ENCODE measurements around the gene TFCP2.
"Not testable (repeated sequence)": the region's sequence is repeated elsewhere in the genome, so short reads cannot be mapped to it uniquely, and the experiment has no call there.

TFCP2 gene, protein sequence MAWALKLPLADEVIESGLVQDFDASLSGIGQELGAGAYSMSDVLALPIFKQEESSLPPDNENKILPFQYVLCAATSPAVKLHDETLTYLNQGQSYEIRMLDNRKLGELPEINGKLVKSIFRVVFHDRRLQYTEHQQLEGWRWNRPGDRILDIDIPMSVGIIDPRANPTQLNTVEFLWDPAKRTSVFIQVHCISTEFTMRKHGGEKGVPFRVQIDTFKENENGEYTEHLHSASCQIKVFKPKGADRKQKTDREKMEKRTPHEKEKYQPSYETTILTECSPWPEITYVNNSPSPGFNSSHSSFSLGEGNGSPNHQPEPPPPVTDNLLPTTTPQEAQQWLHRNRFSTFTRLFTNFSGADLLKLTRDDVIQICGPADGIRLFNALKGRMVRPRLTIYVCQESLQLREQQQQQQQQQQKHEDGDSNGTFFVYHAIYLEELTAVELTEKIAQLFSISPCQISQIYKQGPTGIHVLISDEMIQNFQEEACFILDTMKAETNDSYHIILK

DNA sequence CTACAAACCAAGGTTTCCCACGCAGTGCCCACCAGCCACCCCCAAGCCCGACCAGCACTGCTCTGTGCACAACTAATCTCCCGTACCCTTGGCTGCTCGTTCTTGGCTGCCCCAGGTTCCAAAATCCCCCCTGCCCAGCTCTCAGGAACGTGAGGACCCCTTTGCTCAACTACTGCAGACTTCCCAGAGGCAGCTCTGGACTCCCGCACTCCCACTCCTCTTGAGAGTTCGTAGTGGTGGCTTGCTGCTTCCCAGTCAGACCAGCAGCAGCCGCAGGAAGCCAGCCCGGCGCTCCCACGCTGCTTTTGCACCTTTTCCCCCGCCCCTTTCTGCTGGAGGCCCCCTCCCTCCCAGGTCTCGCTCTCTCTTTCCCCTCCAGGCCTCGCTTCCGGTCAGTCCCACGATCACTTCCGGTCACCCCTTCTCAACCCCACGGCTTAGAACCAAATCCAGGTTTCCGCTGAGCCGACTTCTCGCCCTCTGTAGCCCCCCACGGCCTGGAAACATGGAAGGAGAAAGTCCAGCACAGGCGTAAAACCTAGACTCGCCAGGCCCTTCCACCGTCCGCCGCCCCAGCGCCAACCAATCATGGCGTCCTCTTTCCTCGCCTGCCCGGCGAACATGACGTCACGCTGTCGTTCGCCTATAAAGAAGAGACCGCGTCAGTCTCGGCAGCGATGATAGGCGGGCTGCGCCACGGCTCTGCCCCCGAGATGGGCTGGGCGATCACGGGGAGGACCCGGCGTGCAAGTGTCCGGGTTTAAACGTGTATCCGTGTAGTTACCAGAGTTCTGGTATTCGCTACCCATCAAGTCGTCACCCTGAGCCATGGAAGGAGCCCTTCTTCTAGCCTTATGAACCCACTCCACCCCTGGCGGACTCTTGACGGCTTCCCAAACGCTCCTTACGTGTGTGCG lies at the start of gene TFCP2:
TSS of gene TFCP2 (minus strand) at position 621 of the 917 bp plus-strand sequence. CDS start 713 bp downstream, outside the sequence.
- Mint-ChIP-seq H3K4me3 (peak within 1 kb of the TSS; percentile 75), H3K9me3 (no peaks in the 10 kb centered on the region), H3K4me1 (peaks cover 19% of the 10 kb centered on the region), H3K27ac (no peak within 1 kb of the TSS), H3K27me3 (ENCODE audit: low read depth, poor library complexity) (peaks cover 21% of the 10 kb centered on the region), H3K36me3 (ENCODE audit: low read depth) (peaks cover 12% of the 10 kb centered on the region)
- TF ChIP-seq, protein P1, sequence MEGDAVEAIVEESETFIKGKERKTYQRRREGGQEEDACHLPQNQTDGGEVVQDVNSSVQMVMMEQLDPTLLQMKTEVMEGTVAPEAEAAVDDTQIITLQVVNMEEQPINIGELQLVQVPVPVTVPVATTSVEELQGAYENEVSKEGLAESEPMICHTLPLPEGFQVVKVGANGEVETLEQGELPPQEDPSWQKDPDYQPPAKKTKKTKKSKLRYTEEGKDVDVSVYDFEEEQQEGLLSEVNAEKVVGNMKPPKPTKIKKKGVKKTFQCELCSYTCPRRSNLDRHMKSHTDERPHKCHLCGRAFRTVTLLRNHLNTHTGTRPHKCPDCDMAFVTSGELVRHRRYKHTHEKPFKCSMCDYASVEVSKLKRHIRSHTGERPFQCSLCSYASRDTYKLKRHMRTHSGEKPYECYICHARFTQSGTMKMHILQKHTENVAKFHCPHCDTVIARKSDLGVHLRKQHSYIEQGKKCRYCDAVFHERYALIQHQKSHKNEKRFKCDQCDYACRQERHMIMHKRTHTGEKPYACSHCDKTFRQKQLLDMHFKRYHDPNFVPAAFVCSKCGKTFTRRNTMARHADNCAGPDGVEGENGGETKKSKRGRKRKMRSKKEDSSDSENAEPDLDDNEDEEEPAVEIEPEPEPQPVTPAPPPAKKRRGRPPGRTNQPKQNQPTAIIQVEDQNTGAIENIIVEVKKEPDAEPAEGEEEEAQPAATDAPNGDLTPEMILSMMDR (IDR thresholded peaks at IDR 0.05): no peak
- DNase-seq: peak; percentile 89

DNA sequence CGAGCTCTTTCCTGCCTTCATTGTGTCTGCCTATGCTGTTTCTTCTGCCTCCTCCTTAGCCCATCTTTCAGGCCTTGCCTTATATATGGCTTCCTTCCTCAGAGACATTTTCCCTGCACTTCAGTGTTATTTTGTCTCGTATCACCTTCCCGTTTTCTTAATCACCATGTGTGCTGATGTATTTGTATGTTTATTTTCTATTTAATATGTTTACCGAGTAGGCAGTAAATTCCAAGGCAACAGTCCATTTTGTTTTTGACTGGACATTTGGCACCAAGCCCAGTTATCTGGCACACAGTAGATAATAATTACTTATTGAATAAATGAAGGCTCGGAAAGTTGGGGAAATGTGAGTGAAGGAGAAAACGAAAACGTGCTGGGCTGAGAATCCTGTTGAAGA lies 49.5 kb upstream of the TFCP2 start:
- peak overlapping the region; percentile 59 for H3K27ac Mint-ChIP-seq
- TF ChIP-seq, protein P1 (IDR thresholded peaks at IDR 0.05): no peak

DNA sequence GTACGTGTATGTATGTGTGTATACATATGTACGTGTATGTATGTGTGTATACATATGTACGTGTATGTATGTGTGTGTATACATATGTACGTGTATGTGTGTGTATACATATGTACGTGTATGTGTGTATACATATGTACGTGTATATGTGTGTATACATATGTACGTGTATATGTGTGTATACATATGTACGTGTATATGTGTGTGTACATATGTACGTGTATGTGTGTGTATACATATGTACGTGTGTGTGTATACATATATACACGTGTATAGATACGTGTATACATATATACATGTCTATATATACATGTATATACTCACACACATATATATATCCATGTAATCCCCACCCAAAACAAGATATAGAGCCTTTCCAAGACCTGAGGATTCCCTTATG lies 46.9 kb upstream of the TFCP2 start:
- not testable (repeated sequence) for H3K36me3 Mint-ChIP-seq (ENCODE audit: low read depth); H3K4me3 Mint-ChIP-seq; H3K27me3 Mint-ChIP-seq (ENCODE audit: low read depth, poor library complexity); H3K9me3 Mint-ChIP-seq; H3K27ac Mint-ChIP-seq; DNase-seq
- H3K4me1 Mint-ChIP-seq: peaks cover 14% of the 10 kb centered on the region

More for the DNA sequence above, 49.5 kb upstream of the TFCP2 start:
- Mint-ChIP-seq H3K27me3 (ENCODE audit: low read depth, poor library complexity) (peaks cover 5% of the 10 kb centered on the region), H3K4me3 (no peak overlapping the region), H3K4me1 (peaks cover 19% of the 10 kb centered on the region), H3K36me3 (ENCODE audit: low read depth) (no peaks in the 10 kb centered on the region), H3K9me3 (no peaks in the 10 kb centered on the region)
- no peak for DNase-seq

DNA sequence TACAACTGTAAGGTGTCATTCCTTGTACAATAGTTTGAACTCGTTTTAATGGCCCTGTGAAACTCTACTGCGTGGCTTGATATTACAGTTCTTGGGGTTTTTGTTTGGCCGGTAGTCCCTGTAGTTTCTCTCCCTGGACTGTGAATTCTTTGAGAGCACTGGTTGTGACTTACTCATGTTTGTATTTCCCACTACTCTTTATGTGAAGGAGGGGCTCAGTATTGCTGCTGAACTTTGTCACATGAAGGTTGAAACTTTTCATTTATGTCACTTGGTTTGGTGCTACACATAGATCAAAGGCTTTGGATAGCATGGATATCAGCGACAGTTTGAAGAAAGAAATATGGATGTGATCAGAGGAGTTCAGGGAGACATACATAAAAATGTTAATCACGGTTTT lies 46.4 kb upstream of the TFCP2 start:
- Mint-ChIP-seq H3K4me3 (peak overlapping the region; percentile 34), H3K27ac (no peak overlapping the region), H3K36me3 (ENCODE audit: low read depth) (no peaks in the 10 kb centered on the region), H3K27me3 (ENCODE audit: low read depth, poor library complexity) (peaks cover 11% of the 10 kb centered on the region), H3K4me1 (peaks cover 14% of the 10 kb centered on the region), H3K9me3 (no peaks in the 10 kb centered on the region)
- DNase-seq: no peak
- TF ChIP-seq, protein P1 (IDR thresholded peaks at IDR 0.05): no peak

GRCh38 chr12:51218607-51219161 lies 45.7 kb upstream of the TFCP2 start:
- Mint-ChIP-seq H3K27ac (no peak overlapping the region), H3K4me3 (peak overlapping the region; percentile 82), H3K36me3 (ENCODE audit: low read depth) (no peaks in the 10 kb centered on the region), H3K4me1 (peaks cover 14% of the 10 kb centered on the region), H3K9me3 (no peaks in the 10 kb centered on the region), H3K27me3 (ENCODE audit: low read depth, poor library complexity) (peaks cover 14% of the 10 kb centered on the region)
- TF ChIP-seq, protein P1 (IDR thresholded peaks at IDR 0.05): no peak
- no peak for DNase-seq
